Erythroblast (primary cell): ENCODE results near the gene PDS5B.
"Not testable (repeated sequence)": the region's sequence is repeated elsewhere in the genome, so short reads cannot be mapped to it uniquely, and the experiment has no call there.

Source experiments
- DNase-seq, 2 experiments: peaks; one replicate each; lab custom pipeline; 2025; lab: John Stamatoyannopoulos, UW
- GATA1 ChIP-seq: IDR thresholded peaks from 2 replicates; pipeline ENCODE4 v1.6.1; 2011; ENCODE audit warnings: low read depth, mild to moderate bottlenecking, control low read depth, low read length, moderate library complexity
- POLR2A ChIP-seq: IDR thresholded peaks from 2 replicates; pipeline ENCODE4 v1.6.1; 2011; ENCODE audit warnings: mild to moderate bottlenecking, low read length

The PDS5B gene

GRCh38 chr13:32783067-32783466 lies 196.8 kb downstream of the PDS5B start:
- TF ChIP-seq POLR2A, result no peak
- TF ChIP-seq GATA1, result no peak
- DNase-seq, result no peak

GRCh38 chr13:32790731-32791130 lies 204.5 kb downstream of the PDS5B start:
- DNase-seq, result peak in 1 of 2 experiments; percentile 3
- TF ChIP-seq GATA1, result no peak
- no peak for TF ChIP-seq POLR2A

- no peak for DNase-seq
Observed at GRCh38 chr13:32791545-32792172, 205.4 kb downstream of the PDS5B start.

GRCh38 chr13:32796754-32797153 lies 210.5 kb downstream of the PDS5B start:
- TF ChIP-seq GATA1 (no peak), POLR2A (no peak)
- no peak for DNase-seq

More at GRCh38 chr13:32791545-32792172, 205.4 kb downstream of the PDS5B start:
- TF ChIP-seq POLR2A (no peak), GATA1 (no peak)

GRCh38 chr13:32802159-32802558 lies 215.9 kb downstream of the PDS5B start:
- no peak for TF ChIP-seq GATA1
- TF ChIP-seq POLR2A, result no peak
- no peak for DNase-seq

GRCh38 chr13:32804673-32805230 lies 218.5 kb downstream of the PDS5B start:
- TF ChIP-seq POLR2A, result no peak
- no peak for TF ChIP-seq GATA1
- DNase-seq, result no peak

- TF ChIP-seq GATA1, result no peak
- TF ChIP-seq POLR2A, result no peak
- DNase-seq, result no peak
Observed at GRCh38 chr13:32811297-32811800, 225.1 kb downstream of the PDS5B start.

- DNase-seq, result no peak
- TF ChIP-seq GATA1 (no peak), POLR2A (no peak)
Observed at GRCh38 chr13:32821149-32821688, 235.0 kb downstream of the PDS5B start.

GRCh38 chr13:32822771-32823170 lies 236.5 kb downstream of the PDS5B start:
- no peak for DNase-seq
- TF ChIP-seq GATA1, result no peak
- TF ChIP-seq POLR2A, result no peak

- TF ChIP-seq POLR2A (no peak), GATA1 (no peak)
Observed at GRCh38 chr13:32823597-32823996, 237.3 kb downstream of the PDS5B start.

GRCh38 chr13:32824061-32824460 lies 237.8 kb downstream of the PDS5B start:
- TF ChIP-seq POLR2A, result no peak
- TF ChIP-seq GATA1, result no peak
- DNase-seq, result no peak

More at GRCh38 chr13:32823597-32823996, 237.3 kb downstream of the PDS5B start:
- no peak for DNase-seq

- TF ChIP-seq GATA1 (no peak), POLR2A (no peak)
- no peak for DNase-seq
Observed at GRCh38 chr13:32824675-32825074, 238.4 kb downstream of the PDS5B start.

GRCh38 chr13:32825481-32825880 lies 239.2 kb downstream of the PDS5B start:
- no peak for DNase-seq
- TF ChIP-seq POLR2A, result no peak

GRCh38 chr13:32826372-32826771 lies 240.1 kb downstream of the PDS5B start:
- not testable (repeated sequence) for DNase-seq
